Measurements from ENCODE around the gene MAML1. TPM values are rescaled to one million over a fixed set of nuclear protein-coding genes. Genes with fewer than 3 reads are reported as not detected.
A peak's percentile ranks its signal among the peaks of the same experiment; 100 is the strongest.

MAML1 gene
- total RNA-seq, 1 donor from 2014 or later: 11.8 TPM

DNA sequence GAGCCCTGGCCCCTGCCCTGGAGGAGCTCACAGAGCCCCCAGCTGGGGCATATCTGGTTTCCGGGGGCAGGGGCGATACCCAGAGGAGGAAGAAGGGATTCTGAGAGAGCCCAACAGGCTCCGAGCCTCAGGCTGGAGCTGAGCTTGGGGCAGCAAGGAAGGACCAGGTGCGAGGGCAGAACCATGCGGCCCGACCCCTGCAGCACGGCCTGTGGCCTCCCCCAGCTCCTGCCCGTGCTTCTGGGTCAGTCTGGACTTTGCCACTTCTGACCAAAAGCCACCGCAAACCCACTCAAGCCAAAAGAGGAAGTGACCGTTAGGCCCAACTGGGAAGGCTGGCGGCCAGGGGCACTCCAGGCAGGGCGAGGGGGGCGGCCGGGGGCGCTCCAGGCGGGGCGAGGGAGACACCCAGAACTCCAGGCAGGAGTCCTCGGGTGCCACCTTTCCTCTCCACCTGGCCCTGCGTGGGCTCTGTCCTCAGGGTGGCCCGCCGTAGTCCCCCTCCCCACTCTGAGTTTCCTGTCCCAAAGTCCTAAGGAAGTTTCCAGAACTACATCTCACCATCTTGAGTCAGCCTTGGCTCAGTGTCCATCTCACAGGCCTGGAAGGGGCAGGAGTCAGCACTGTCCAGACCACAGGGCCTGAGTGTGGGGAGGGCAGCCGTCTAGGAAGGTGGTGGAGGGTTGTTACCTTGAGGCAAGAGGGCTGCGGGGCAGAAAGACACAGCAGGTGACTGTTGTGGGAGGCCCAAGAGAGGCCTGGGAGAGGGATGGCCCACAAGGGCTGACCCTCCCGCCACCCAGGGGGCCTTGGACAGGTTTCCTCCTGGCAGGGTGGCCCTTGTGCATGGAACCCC is 60.2 kb downstream of the MAML1 start:
- no peak for DNase-seq (ENCODE audit: low spot score)

DNA sequence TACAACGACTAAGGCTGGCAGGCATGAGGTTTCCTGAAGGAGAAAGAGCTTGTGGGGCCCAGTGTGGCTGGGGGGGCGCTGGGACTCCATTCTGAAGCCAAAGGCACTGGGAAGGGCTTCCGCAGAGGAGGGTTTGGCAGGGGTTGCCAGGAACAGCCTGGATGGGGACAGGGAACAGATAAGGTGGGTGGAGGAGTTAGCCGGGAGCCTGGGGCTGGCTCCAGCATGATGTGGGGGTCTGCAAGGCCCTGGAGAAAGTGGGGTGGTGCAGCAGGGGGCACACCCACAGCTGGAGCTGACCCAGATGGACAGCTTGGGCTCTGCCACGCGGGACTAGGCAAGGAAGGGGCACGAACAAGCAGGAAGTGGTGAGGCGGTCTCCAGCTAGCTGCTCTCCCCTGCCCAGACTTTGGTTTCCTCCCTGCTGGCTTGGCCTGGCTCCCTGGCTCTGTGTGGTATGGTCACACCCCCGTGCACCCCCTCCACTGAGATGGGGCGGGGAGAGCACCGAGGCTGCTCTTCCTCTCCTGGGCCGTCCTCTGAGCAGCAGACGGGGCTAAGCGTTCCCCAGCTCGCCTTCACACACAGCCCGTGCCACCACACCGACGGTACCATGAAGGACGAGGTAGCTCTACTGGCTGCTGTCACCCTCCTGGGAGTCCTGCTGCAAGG is 61.0 kb downstream of the MAML1 start, which contains the start of gene LTC4S:
Gene LTC4S (plus strand): TSS at position 519 of the 672 bp plus-strand sequence. CDS start 95 bp downstream, at position 614.
- peak; percentile 91 for DNase-seq (ENCODE audit: low spot score)

- DNase-seq (ENCODE audit: low spot score): no peak
Measured at GRCh38 chr5:179794171-179794570, 61.5 kb downstream of the MAML1 start.

DNA sequence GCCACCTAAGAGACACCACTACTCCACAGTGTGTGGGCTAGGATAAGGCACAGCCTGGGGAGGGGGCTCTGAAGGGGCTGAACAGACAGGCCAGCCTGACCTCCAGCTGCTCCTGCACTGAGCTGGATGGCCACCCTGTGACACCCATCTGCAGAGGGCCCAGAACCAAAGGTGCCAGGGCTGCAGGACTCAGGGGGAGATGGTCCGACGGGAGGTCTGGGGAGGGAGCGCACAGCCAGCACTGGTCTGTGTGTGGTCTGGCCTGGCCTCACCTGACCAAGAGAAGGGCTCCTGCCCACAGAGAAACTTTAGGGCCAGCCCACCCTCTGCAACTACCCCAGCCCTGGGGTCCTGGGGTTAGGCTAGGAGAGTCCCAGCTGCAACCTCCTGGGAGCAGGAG is 62.0 kb downstream of the MAML1 start:
- DNase-seq (ENCODE audit: low spot score): no peak

DNA sequence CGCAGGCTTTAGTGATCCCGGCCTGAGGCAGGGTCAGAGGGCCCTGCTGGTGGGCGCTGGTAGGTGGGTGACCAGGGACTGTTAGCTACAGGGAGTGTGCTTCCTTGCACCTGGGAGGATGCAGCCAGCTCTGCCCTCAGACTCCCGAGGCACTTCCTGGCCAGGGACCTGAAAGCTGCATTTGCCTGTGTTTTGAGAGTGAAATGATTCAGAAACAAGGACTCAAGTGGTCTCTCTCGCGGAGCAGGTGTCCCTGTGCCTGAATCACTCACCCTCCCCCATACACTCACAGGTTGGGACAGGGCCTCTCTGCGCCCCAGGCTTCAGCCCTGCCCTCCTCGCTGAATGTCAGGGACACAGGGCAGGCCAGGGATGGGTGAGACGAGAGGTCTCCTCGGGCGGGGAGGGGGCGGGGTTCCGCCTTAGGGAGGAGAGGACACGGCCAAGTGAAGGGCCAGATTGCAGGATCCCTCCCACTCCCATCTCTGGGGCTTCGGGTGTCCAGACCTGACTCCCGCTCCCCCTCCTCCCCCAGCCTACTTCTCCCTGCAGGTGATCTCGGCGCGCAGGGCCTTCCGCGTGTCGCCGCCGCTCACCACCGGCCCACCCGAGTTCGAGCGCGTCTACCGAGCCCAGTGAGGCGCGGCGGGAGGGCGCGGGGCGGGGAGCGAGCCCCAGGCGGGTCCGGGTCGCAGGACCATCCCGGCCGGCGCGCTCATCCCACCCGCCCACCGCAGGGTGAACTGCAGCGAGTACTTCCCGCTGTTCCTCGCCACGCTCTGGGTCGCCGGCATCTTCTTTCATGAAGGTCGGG is 62.6 kb downstream of the MAML1 start:
- no peak for DNase-seq (ENCODE audit: low spot score)

- peak; percentile 84 for DNase-seq (ENCODE audit: low spot score)
Measured at GRCh38 chr5:179795863-179796833, 63.5 kb downstream of the MAML1 start.

GRCh38 chr5:179796877-179797608 is 64.4 kb downstream of the MAML1 start:
- DNase-seq (ENCODE audit: low spot score): no peak

- DNase-seq (ENCODE audit: low spot score): no peak
Measured at GRCh38 chr5:179797741-179798140, 65.1 kb downstream of the MAML1 start.

DNA sequence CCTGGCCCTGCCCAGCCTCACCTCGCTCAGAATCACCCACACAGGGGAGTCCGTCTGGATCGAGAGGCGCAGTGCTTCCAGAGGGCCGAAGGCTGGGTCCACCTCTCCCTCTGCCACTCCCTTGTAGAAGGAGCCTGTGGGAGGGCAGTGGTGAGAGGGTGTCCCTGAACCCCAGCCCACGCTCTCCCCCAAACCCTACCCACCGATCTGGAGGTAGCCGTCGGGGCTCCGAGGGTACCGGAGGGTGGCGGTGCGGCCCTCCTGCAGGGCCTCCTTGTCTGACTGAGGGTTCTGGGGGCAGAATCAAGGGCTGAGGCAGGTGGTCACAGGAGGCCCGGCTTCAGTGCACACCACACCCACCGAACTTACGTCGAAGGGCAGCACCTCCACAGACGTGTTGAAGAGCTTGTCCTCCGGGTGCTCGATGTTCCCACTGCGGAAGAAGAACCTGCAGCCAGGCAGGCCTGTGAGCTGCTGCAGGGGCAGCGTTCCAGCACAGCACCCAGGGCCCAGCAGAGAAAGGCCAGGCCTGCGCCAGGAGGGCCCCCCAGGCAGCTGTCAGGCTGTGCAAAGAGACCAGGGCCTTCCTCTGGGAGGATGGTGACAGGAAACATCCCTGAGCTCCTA is 65.6 kb downstream of the MAML1 start:
- DNase-seq (ENCODE audit: low spot score): no peak

- no peak for DNase-seq (ENCODE audit: low spot score)
Measured at GRCh38 chr5:179798771-179799643, 66.4 kb downstream of the MAML1 start.

GRCh38 chr5:179799644-179799973 is 67.0 kb downstream of the MAML1 start:
- no peak for DNase-seq (ENCODE audit: low spot score)

DNA sequence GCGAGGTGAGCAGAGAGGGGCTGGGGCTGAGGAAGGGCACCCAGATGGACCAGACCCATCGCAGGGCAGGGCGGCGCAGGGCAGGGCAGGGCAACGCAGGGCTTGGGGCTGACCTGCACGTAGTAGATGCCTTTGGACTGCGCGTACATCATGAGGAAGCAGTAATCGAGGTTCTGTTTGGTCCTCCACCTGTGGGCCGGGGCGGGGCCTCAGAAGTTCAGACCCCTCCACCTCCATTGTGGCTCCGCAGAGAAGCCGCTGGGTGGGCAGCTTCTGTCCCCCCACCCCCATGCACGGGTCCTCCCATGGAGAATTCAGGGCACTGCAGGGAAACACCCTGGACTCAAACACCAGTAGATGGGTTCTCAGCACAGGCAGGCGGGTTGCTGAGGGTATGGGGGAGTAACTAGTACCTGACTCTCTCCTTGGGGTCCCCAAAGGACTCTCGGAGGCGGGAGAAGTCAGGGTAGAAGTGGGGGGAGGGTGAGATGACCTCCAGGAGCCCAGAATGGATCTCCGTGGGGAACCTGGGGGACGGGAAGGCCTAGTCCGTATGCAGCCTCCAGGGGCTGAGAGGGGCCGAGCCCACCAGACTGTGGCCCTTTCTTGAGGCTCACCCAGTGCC is 67.6 kb downstream of the MAML1 start:
- no peak for DNase-seq (ENCODE audit: low spot score)

- no peak for DNase-seq (ENCODE audit: low spot score)
Measured at GRCh38 chr5:179800696-179801201, 68.1 kb downstream of the MAML1 start.

GRCh38 chr5:179801304-179802206 is 68.9 kb downstream of the MAML1 start:
- DNase-seq (ENCODE audit: low spot score): peak; percentile 61

GRCh38 chr5:179802207-179802883 is 69.7 kb downstream of the MAML1 start:
- no peak for DNase-seq (ENCODE audit: low spot score)

- no peak for DNase-seq (ENCODE audit: low spot score)
Measured at GRCh38 chr5:179802950-179803562, 70.4 kb downstream of the MAML1 start.
